Stimulated activated naive B cell treated with anti-CD40 and anti-IgM and Interleukin-4, amounts not matched to agents 10 μg/mL and 1 μg/mL and 100 μg/mL, for 72 hours (primary cell): ENCODE results near the gene SLC7A1.

Experiments used
- ATAC-seq, 2 donors: fragments of 150-1000 bp; cut with Tn5 transposase; replicated peaks; 2 replicates each; pipeline ENCODE4 v1.10.0; 2021; ENCODE audit warnings: moderate library complexity in 1 of 2
- DNase-seq: peaks from one replicate; pipeline ENCODE4 v3.0.0; 2021
- H3K27ac Mint-ChIP-seq: one replicate; pipeline ENCODE4 v1.8.0; 2022; ENCODE audit warnings: mild to moderate bottlenecking, mixed read lengths
- H3K27me3 Mint-ChIP-seq, 2 donors: one replicate each; pipeline ENCODE4 v1.8.0; 2022; ENCODE audit warnings: mixed read lengths in 2 of 2
- H3K36me3 Mint-ChIP-seq, 2 donors: one replicate each; pipeline ENCODE4 v1.8.0; 2022; ENCODE audit warnings: mixed read lengths in 2 of 2, mild to moderate bottlenecking in 1 of 2
- H3K4me1 Mint-ChIP-seq, 2 donors: one replicate each; pipeline ENCODE4 v1.8.0; 2022; ENCODE audit warnings: mixed read lengths in 2 of 2, mild to moderate bottlenecking in 1 of 2
- H3K4me3 Mint-ChIP-seq, 2 donors: one replicate each; pipeline ENCODE4 v1.8.0; 2022; ENCODE audit warnings: mild to moderate bottlenecking in 2 of 2, mixed read lengths in 2 of 2, moderate library complexity in 1 of 2
- H3K9me3 Mint-ChIP-seq, 2 donors: one replicate each; pipeline ENCODE4 v1.8.0; 2022; ENCODE audit warnings: mixed read lengths in 2 of 2, mild to moderate bottlenecking in 1 of 2

Gene SLC7A1

DNA sequence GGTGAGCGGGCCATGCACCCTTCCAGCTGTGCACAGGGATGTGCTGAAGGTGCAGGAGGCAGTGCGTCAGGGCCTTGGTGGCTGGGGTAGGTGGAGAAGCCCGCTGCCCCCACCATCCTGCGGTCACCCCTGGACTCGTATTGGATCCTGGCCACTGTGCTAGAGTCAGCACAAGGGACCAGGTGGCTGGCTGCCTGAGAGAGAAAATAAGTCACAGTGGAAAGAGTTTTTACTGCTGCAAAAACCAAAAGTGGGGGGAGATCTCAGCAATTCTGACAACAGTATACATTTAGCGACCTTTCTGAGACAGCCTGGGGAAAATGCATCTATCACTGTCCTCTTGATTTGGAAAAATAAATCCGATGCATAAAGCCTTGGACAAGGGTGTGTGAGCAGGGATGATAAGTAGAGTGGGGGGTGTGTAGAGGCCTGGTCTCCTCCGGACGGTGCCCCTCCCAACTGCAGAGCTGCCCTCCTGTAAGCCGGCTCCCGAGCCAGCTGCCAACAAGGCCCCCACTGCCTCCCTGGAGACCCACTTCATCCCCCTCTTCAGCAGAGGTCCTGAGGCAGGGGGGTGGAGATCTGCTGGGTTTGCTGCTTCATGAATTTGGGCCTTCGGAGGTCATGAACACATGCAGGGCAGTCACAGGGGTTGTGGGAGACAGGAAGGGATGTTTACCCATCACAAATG is 84.2 kb downstream of the SLC7A1 start:
- ATAC-seq, result no peak

GRCh38 chr13:29510651-29511084 is 84.8 kb downstream of the SLC7A1 start:
- Mint-ChIP-seq H3K36me3 (peaks cover 35 to 41% of the 10 kb centered on the region in 2 donors), H3K4me3 (no peak overlapping the region), H3K27me3 (peaks cover under 1 to 2% of the 10 kb centered on the region in 2 donors), H3K9me3 (no peaks in the 10 kb centered on the region), H3K4me1 (no peaks in the 10 kb centered on the region), H3K27ac (no peak overlapping the region)
- DNase-seq (no peak), ATAC-seq (no peak)

More for the DNA sequence above, 84.2 kb downstream of the SLC7A1 start:
- no peaks in the 10 kb centered on the region for H3K9me3 Mint-ChIP-seq
- DNase-seq, result no peak
- H3K27me3 Mint-ChIP-seq, result no peaks in the 10 kb centered on the region
- H3K36me3 Mint-ChIP-seq, result peaks cover 39 to 46% of the 10 kb centered on the region in 2 donors
- H3K4me3 Mint-ChIP-seq, result no peak overlapping the region
- H3K4me1 Mint-ChIP-seq, result no peaks in the 10 kb centered on the region
- no peak overlapping the region for H3K27ac Mint-ChIP-seq

- Mint-ChIP-seq H3K4me3 (no peak overlapping the region), H3K4me1 (no peaks in the 10 kb centered on the region), H3K9me3 (no peaks in the 10 kb centered on the region), H3K36me3 (peaks cover 34 to 44% of the 10 kb centered on the region in 2 donors), H3K27ac (peak overlapping the region; percentile 82), H3K27me3 (peaks cover 4 to 6% of the 10 kb centered on the region in 2 donors)
- no peak for ATAC-seq
- no peak for DNase-seq
Measured at GRCh38 chr13:29509999-29510589, 85.4 kb downstream of the SLC7A1 start.

- H3K36me3 Mint-ChIP-seq, result peaks cover 29 to 41% of the 10 kb centered on the region in 2 donors
- H3K4me1 Mint-ChIP-seq, result peaks cover 0 to 2% of the 10 kb centered on the region in 2 donors
- H3K4me3 Mint-ChIP-seq, result peak overlapping the region in 1 of 2 donors; percentile 10
- no peaks in the 10 kb centered on the region for H3K9me3 Mint-ChIP-seq
- ATAC-seq (no peak), DNase-seq (no peak)
- H3K27me3 Mint-ChIP-seq, result peaks cover 9 to 16% of the 10 kb centered on the region in 2 donors
- H3K27ac Mint-ChIP-seq, result peak overlapping the region; percentile 22
Measured at GRCh38 chr13:29508876-29509252, 86.6 kb downstream of the SLC7A1 start.

GRCh38 chr13:29508130-29508875 is 87.2 kb downstream of the SLC7A1 start:
- Mint-ChIP-seq H3K4me1 (peaks cover 0 to 4% of the 10 kb centered on the region in 2 donors), H3K4me3 (no peak overlapping the region), H3K9me3 (no peaks in the 10 kb centered on the region), H3K27ac (peak overlapping the region; percentile 22), H3K36me3 (peaks cover 24 to 36% of the 10 kb centered on the region in 2 donors), H3K27me3 (peaks cover 9 to 21% of the 10 kb centered on the region in 2 donors)
- ATAC-seq (peak; percentile 83 to 85), DNase-seq (peak; percentile 48)

GRCh38 chr13:29507356-29507755 is 88.1 kb downstream of the SLC7A1 start:
- no peaks in the 10 kb centered on the region for H3K9me3 Mint-ChIP-seq
- ATAC-seq, result no peak
- no peak overlapping the region for H3K4me3 Mint-ChIP-seq
- DNase-seq, result no peak
- H3K4me1 Mint-ChIP-seq, result peaks cover 0 to 4% of the 10 kb centered on the region in 2 donors
- H3K36me3 Mint-ChIP-seq, result peaks cover 17 to 26% of the 10 kb centered on the region in 2 donors
- H3K27me3 Mint-ChIP-seq, result peaks cover 9 to 27% of the 10 kb centered on the region in 2 donors
- peak overlapping the region; percentile 56 for H3K27ac Mint-ChIP-seq

DNA sequence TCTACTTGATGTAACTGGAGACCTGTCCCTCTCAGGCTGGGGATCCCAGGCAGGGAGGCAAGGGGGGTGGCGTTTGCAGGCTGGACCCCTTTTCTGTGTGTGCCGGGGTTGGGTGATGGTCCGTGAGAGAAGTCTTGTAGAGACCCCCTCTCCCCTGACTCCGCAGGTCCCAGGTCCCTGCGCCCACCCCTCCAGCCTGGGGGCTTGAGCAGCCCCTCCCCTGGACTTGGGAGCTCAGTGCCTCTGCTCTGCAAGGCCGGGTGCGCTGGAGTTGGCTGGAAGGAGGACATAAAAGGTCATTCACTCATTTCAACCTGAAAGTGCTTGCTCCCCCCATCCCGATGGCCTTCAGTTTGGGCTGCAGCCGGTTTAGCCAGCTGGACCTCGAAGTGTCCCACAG is 89.5 kb downstream of the SLC7A1 start:
- DNase-seq (no peak), ATAC-seq (no peak)
- Mint-ChIP-seq H3K36me3 (peaks cover 6 to 15% of the 10 kb centered on the region in 2 donors), H3K27me3 (peaks cover 9 to 27% of the 10 kb centered on the region in 2 donors), H3K4me1 (peaks cover 0 to 4% of the 10 kb centered on the region in 2 donors), H3K27ac (no peak overlapping the region), H3K4me3 (no peak overlapping the region), H3K9me3 (no peaks in the 10 kb centered on the region)

- no peak for DNase-seq
- Mint-ChIP-seq H3K9me3 (no peaks in the 10 kb centered on the region), H3K27me3 (peaks cover 9 to 27% of the 10 kb centered on the region in 2 donors), H3K4me1 (peaks cover 0 to 4% of the 10 kb centered on the region in 2 donors), H3K36me3 (peaks cover 6 to 13% of the 10 kb centered on the region in 2 donors), H3K4me3 (no peak overlapping the region), H3K27ac (no peak overlapping the region)
- no peak for ATAC-seq
Measured at GRCh38 chr13:29505511-29505910, 90.0 kb downstream of the SLC7A1 start.

- Mint-ChIP-seq H3K4me3 (no peak overlapping the region), H3K36me3 (peaks cover 4 to 13% of the 10 kb centered on the region in 2 donors), H3K9me3 (no peaks in the 10 kb centered on the region), H3K4me1 (peaks cover 0 to 4% of the 10 kb centered on the region in 2 donors), H3K27ac (no peak overlapping the region), H3K27me3 (peaks cover 9 to 27% of the 10 kb centered on the region in 2 donors)
- ATAC-seq (no peak), DNase-seq (no peak)
Measured at GRCh38 chr13:29504691-29505090, 90.8 kb downstream of the SLC7A1 start.

GRCh38 chr13:29503041-29503837 is 92.2 kb downstream of the SLC7A1 start:
- Mint-ChIP-seq H3K4me3 (no peak overlapping the region), H3K36me3 (peaks cover 0 to 13% of the 10 kb centered on the region in 2 donors), H3K27ac (peak overlapping the region; percentile 73), H3K27me3 (peaks cover 9 to 27% of the 10 kb centered on the region in 2 donors), H3K4me1 (peaks cover 0 to 4% of the 10 kb centered on the region in 2 donors), H3K9me3 (no peaks in the 10 kb centered on the region)
- ATAC-seq, result no peak
- no peak for DNase-seq

- peaks cover 0 to 9% of the 10 kb centered on the region in 2 donors for H3K36me3 Mint-ChIP-seq
- no peak overlapping the region for H3K4me3 Mint-ChIP-seq
- H3K4me1 Mint-ChIP-seq, result peaks cover 0 to 5% of the 10 kb centered on the region in 2 donors
- H3K9me3 Mint-ChIP-seq, result no peaks in the 10 kb centered on the region
- DNase-seq (no peak), ATAC-seq (no peak)
- no peak overlapping the region for H3K27ac Mint-ChIP-seq
- H3K27me3 Mint-ChIP-seq, result peaks cover 9 to 27% of the 10 kb centered on the region in 2 donors
Measured at GRCh38 chr13:29502391-29503008, 93.0 kb downstream of the SLC7A1 start.

DNA sequence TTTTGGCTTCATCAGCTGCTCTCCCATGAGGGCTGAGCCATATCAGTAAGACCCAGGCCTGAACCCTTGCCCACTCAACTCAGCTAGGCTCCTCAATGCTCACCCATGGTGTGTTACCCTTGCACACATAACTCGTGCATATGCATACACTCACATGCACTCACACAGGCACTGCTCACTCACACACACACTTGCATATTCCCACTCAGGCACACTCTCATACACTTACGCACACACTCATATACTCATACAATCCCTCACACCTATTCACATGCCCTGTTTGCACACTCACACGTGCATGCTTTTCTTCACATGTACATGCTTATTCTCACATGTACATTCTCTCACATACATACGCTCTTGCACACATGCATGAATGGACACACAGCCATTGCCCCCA is 93.8 kb downstream of the SLC7A1 start:
- H3K36me3 Mint-ChIP-seq, result peaks cover 0 to 6% of the 10 kb centered on the region in 2 donors
- no peak overlapping the region for H3K27ac Mint-ChIP-seq
- H3K27me3 Mint-ChIP-seq, result peaks cover 9 to 27% of the 10 kb centered on the region in 2 donors
- DNase-seq, result no peak
- H3K4me1 Mint-ChIP-seq, result peaks cover 7 to 13% of the 10 kb centered on the region in 2 donors
- H3K4me3 Mint-ChIP-seq, result no peak overlapping the region
- no peaks in the 10 kb centered on the region for H3K9me3 Mint-ChIP-seq
- no peak for ATAC-seq

DNA sequence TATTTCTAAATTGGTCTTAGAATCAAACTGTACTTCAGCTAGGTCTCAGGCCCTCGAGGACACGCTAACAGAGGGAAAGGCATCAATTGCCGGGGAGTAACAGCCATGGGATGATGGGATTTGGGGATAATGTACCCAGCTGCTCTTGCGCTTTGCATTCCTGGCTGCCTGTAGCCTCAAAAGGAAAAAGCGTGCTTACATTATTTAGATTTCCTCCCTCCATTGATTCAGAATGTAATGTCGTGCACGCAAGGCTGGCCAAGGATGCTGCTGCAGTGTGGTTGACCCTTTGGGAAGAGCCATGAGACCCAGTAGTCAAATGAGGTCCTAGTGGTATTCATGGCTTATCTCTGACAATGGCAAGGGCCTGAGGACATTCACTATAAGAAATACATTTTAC is 95.1 kb downstream of the SLC7A1 start:
- Mint-ChIP-seq H3K9me3 (no peaks in the 10 kb centered on the region), H3K36me3 (peaks cover 0 to 2% of the 10 kb centered on the region in 2 donors), H3K4me1 (peaks cover 20 to 25% of the 10 kb centered on the region in 2 donors), H3K4me3 (no peak overlapping the region), H3K27me3 (peaks cover 6 to 22% of the 10 kb centered on the region in 2 donors), H3K27ac (no peak overlapping the region)
- DNase-seq (no peak), ATAC-seq (no peak)
